Natural killer cell (primary cell): ENCODE measurements around the gene FREY1. TPM values are rescaled to one million over a fixed set of nuclear protein-coding genes. Genes with fewer than 3 reads are reported as not detected.

Source experiments
- ATAC-seq, 3 donors: fragments of 150-1000 bp in 2 of 3; fragments of 200-7000 bp in 1 of 3; cut with Tn5 transposase; 1 replicate in 1 of 3; 2 replicates in 2 of 3; pipeline ENCODE4 v1.10.0; 2021; ENCODE audit warnings: mild to moderate bottlenecking in 2 of 3, moderate library complexity in 2 of 3
- DNase-seq, 2 donors: peaks; one replicate each; pipeline versions ENCODE4 v3.0.0 to v3.0.0-alpha.2; 2013 to 2021; ENCODE audit warnings: mixed read lengths in 1 of 2
- H3K27ac ChIP-seq: one replicate; pipeline ENCODE4 v1.5.1; 2013; ENCODE audit warnings: mild to moderate bottlenecking, low read length
- H3K27me3 ChIP-seq: one replicate; pipeline ENCODE4 v1.6.1; 2013; ENCODE audit warnings: low read length; ENCODE audit not compliant: control insufficient read depth, insufficient read depth
- H3K36me3 ChIP-seq: one replicate; pipeline ENCODE4 v1.6.1; 2013; ENCODE audit warnings: low read length; ENCODE audit not compliant: control insufficient read depth, insufficient read depth
- H3K4me1 ChIP-seq: one replicate; pipeline ENCODE4 v1.6.1; 2013; ENCODE audit warnings: low read length; ENCODE audit not compliant: control insufficient read depth, insufficient read depth
- H3K4me3 ChIP-seq: one replicate; pipeline ENCODE4 v1.5.1; 2013; ENCODE audit warnings: low read length
- H3K9me3 ChIP-seq: one replicate; pipeline ENCODE4 v1.6.1; 2013; ENCODE audit warnings: low read length; ENCODE audit not compliant: control insufficient read depth, insufficient read depth
- H3K27ac Mint-ChIP-seq, 2 donors: one replicate each; pipeline ENCODE4 v1.8.0; 2022; ENCODE audit warnings: mild to moderate bottlenecking in 2 of 2, mixed read lengths in 2 of 2, moderate library complexity in 1 of 2
- H3K27me3 Mint-ChIP-seq, 2 donors: one replicate each; pipeline ENCODE4 v1.8.0; 2022; ENCODE audit warnings: low read depth in 2 of 2, mixed read lengths in 2 of 2
- H3K36me3 Mint-ChIP-seq: one replicate; pipeline ENCODE4 v1.8.0; 2022; ENCODE audit warnings: mixed read lengths
- H3K4me1 Mint-ChIP-seq, 2 donors: one replicate each; pipeline ENCODE4 v1.8.0; 2022; ENCODE audit warnings: mixed read lengths in 2 of 2
- H3K4me3 Mint-ChIP-seq: one replicate; pipeline ENCODE4 v1.8.0; 2022; ENCODE audit warnings: mild to moderate bottlenecking, moderate library complexity, mixed read lengths
- H3K9me3 Mint-ChIP-seq, 2 donors: one replicate each; pipeline ENCODE4 v1.8.0; 2022; ENCODE audit warnings: mixed read lengths in 2 of 2
- CTCF ChIP-seq: fragments of 200-600 bp; IDR thresholded peaks from one replicate; pipeline ENCODE4 v1.8.0; 2022; ENCODE audit warnings: antibody characterized with exemption
- WGBS: methylation state at CpG from one replicate; pipeline ENCODE4 v1.1.7; 2013; ENCODE audit warnings: missing lambda C conversion rate; ENCODE audit not compliant: insufficient coverage; 5-methylcytosine and 5-hydroxymethylcytosine counted together
- intact Hi-C: fragments of 100-400 bp; cut with micrococcal nuclease; formaldehyde crosslinking; loops from one replicate; pipeline ENCODE4 v1.14.2; 2022
- total RNA-seq, 4 donors: library from RNA; stranded (reverse); fragments of 120-200 nt in 1 of 4; gene quantifications; one replicate each; pipeline versions ENCODE4 v1.2.3 to v1.2.4, GENCODE V29; 2013 to 2022

FREY1 gene
- total RNA-seq, 3 donors from 2014 or later (not counting 1 experiment from before 2014, with no cell fraction given) = 3.7 to 6.8 (median 3.9) TPM

- Mint-ChIP-seq H3K36me3 (no peaks in the 10 kb centered on the region), H3K4me1 (peaks cover 0 to 5% of the 10 kb centered on the region in 2 donors), H3K9me3 (no peaks in the 10 kb centered on the region), H3K27ac (no peak overlapping the region), H3K4me3 (no peak overlapping the region), H3K27me3 (no peaks in the 10 kb centered on the region)
- no peak for TF ChIP-seq CTCF
- ATAC-seq = no peak
- no peak for DNase-seq
- intact Hi-C loops = loop anchor here (10.0 kb wide), 1 partner anchor 128 kb away; no protein-coding TSS in a partner anchor
- no peak overlapping the region for H3K4me3 ChIP-seq
- H3K36me3 ChIP-seq = peaks cover 67% of the 10 kb centered on the region
- 97% methylated on average over 7 of the region's 8 CpGs for WGBS
- no peaks in the 10 kb centered on the region for H3K27me3 ChIP-seq
- H3K9me3 ChIP-seq = no peaks in the 10 kb centered on the region
- no peaks in the 10 kb centered on the region for H3K4me1 ChIP-seq
- H3K27ac ChIP-seq = no peak overlapping the region
Measured at GRCh38 chr11:45877221-45877620, 29.9 kb downstream of the FREY1 start.

- no peaks in the 10 kb centered on the region for H3K9me3 ChIP-seq
- H3K4me3 ChIP-seq = no peak overlapping the region
- H3K4me1 ChIP-seq = no peaks in the 10 kb centered on the region
- Mint-ChIP-seq H3K27ac (no peak overlapping the region), H3K36me3 (peaks cover under 1% of the 10 kb centered on the region), H3K9me3 (no peaks in the 10 kb centered on the region), H3K4me1 (peaks cover 0 to 5% of the 10 kb centered on the region in 2 donors), H3K27me3 (no peaks in the 10 kb centered on the region), H3K4me3 (no peak overlapping the region)
- no peaks in the 10 kb centered on the region for H3K27me3 ChIP-seq
- H3K36me3 ChIP-seq = peaks cover 71% of the 10 kb centered on the region
- no peak overlapping the region for H3K27ac ChIP-seq
- TF ChIP-seq CTCF = no peak
- intact Hi-C loops = loop anchor here (10.0 kb wide), 1 partner anchor 128 kb away; no protein-coding TSS in a partner anchor
- ATAC-seq (no peak), DNase-seq (no peak)
- WGBS = 87% methylated on average over 6 of the region's 6 CpGs
Measured at GRCh38 chr11:45876401-45876800, 30.7 kb downstream of the FREY1 start.

GRCh38 chr11:45872651-45873356 is 34.3 kb downstream of the FREY1 start:
- 95% methylated on average over 9 of the region's 9 CpGs for WGBS
- peaks cover 72% of the 10 kb centered on the region for H3K36me3 ChIP-seq
- peak; percentile 52 for TF ChIP-seq CTCF
- Mint-ChIP-seq H3K4me3 (peak overlapping the region; percentile 9), H3K27ac (no peak overlapping the region), H3K36me3 (peaks cover 8% of the 10 kb centered on the region), H3K27me3 (no peaks in the 10 kb centered on the region), H3K9me3 (no peaks in the 10 kb centered on the region), H3K4me1 (peaks cover 0 to 11% of the 10 kb centered on the region in 2 donors)
- no peaks in the 10 kb centered on the region for H3K4me1 ChIP-seq
- H3K4me3 ChIP-seq = no peak overlapping the region
- no peaks in the 10 kb centered on the region for H3K27me3 ChIP-seq
- H3K27ac ChIP-seq = no peak overlapping the region
- no peaks in the 10 kb centered on the region for H3K9me3 ChIP-seq
- intact Hi-C loops = loop anchor here (10.0 kb wide), 1 partner anchor 132 kb away; no protein-coding TSS in a partner anchor
- DNase-seq = peak in 1 of 2 donors; percentile 57
- peak; percentile 66 to 78 (median 71) for ATAC-seq
